ENCODE measurements around the gene IKZF1.

DNA sequence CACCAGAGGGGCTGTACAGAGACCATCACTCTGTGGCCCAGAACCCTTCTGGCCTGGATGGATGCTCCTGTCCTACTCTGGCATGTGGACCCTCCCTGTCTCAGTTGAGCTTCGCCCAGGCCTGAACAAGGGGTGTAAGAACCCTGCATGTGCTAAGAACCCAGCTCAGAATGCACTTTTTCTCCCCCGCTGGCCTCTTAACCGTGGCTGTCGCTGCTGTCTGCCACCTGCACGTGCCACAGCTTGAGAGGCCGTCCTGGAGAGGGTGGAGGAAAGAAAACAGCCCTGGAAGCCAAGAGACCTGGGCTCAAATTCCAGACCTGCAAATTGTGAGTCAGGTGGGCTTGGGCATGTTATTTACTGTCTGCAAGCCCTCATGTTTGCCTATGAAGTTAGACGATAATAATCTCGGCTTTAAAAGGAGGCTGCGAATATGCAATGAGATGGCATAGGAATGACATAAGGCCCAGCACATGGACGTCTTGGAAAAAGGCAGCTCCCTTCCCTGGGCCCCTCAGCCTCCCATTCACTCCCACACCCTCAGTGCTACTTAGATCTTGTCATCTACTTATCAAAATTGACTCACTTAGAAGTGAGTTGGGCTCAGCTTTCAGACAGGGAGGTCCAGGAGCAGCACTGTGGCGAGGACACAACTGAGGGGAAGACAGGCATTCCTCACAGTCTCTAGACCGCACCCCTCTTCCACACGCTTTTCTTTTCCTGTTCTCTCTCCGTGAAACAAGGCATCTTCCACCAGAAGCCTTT is 114.2 kb downstream of the IKZF1 start:
- no peak for TF ChIP-seq POLR2AphosphoS5 (IDR thresholded peaks at IDR 0.05; ENCODE audit: borderline replicate concordance, low read depth, low read length)
- TF ChIP-seq EZH2 (IDR thresholded peaks at IDR 0.05) = no peak
